SH-SY5Y (cell line): ENCODE measurements around the gene AGL.

Experiments
- GATA2 ChIP-seq: IDR thresholded peaks from 2 replicates; pipeline ENCODE4 v1.6.1; 2011; ENCODE audit warnings: mild to moderate bottlenecking, low read depth, low read length
- GATA3 ChIP-seq: IDR thresholded peaks from 2 replicates; pipeline ENCODE4 v1.6.1; 2011; ENCODE audit warnings: low read depth, mild to moderate bottlenecking, low read length, moderate library complexity

DNA sequence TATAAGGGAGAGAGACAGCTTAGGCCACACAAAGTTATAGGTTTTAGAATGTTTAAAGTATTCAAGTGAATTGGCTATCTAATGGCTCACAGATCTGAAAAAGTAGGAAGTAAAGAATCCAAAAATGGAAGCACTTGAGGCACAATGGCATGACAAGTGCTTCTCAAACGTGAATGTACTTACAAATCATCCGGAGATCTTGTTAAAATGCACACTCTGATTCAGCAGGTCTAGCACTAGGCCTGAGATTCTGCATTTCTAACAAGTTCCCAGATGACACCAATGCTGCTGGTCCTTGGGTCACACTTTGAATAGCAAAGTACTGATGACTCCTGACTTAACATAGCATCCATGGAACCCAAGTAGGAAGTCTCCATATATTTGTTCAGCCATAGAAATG is 20.9 kb upstream of the AGL start:
- no peak for TF ChIP-seq GATA3
- TF ChIP-seq GATA2 = no peak
